Hepatic stellate cell (primary cell): ENCODE data around the gene GNAS.

Experiments
- DNase-seq: peaks from one replicate; pipeline ENCODE4 v3.0.0; 2011; ENCODE audit warnings: low spot score

GNAS gene

GRCh38 chr20:58898629-58899408 lies 46.3 kb downstream of the GNAS start:
- no peak for DNase-seq

GRCh38 chr20:58899512-58899911 lies 47.0 kb downstream of the GNAS start:
- DNase-seq, result no peak

- DNase-seq, result no peak
These were observed 47.9 kb downstream of the GNAS start for GRCh38 chr20:58900397-58900796.

- no peak for DNase-seq
These were observed 49.2 kb downstream of the GNAS start for GRCh38 chr20:58901488-58902402.

GRCh38 chr20:58903614-58904013 lies 51.1 kb downstream of the GNAS start:
- no peak for DNase-seq

DNA sequence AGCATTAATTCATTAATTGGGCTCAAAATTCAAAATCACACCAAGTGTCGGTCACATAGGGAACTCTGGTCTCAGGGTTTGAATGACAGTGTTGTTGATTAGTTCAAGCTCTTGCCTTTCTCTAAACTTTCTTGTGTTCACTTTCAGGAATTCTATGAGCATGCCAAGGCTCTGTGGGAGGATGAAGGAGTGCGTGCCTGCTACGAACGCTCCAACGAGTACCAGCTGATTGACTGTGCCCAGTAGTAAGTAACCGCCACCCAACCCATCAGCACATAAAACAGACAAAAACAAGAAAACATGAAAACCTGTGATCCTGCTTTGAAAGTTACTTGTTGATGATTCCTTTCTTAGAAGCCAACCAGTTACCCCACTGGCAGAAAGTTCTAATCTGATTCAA lies 52.7 kb downstream of the GNAS start:
- DNase-seq, result no peak

- DNase-seq, result no peak
These were observed 53.6 kb downstream of the GNAS start for GRCh38 chr20:58906111-58906510.

- no peak for DNase-seq
These were observed 54.4 kb downstream of the GNAS start for GRCh38 chr20:58906894-58907293.

DNA sequence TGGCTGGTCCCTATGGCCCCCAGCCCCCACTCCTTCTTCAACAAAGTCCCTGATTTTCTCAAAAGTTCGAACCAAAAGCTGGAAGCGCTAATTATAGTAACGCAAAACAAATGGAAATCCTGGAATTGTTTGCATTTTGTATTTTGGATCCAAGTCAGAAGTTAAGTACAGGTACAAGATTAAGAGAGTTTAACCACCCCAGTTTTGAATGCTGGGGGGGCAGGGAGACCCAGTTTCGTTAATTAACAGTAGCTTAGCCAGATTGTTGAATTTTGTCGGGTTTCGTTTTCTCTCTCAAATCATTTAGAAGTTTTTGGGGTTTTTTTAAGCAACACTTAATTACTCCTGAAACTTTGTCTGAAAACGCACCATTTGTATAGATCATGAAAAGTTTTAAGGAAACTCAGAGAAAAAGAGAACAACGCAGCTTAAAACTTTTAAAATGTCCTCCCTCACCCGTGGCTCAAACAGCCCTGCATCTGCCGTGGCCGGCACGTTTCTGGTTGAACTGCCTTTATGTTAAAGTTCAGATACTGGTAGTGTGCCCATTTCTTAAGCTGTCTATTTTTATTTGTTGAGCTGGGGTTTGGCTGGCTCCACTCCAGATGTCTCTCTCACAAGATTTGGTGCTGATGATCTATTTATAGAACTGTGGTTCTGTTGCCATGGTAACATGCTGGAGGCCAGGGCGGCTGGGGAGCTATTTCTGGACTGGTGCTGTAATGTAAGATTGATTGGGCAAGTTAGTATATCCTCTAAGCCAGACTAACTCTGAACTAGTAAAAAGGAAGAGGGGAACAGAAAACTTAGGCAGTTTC lies 55.0 kb downstream of the GNAS start:
- DNase-seq, result peak; percentile 87

DNA sequence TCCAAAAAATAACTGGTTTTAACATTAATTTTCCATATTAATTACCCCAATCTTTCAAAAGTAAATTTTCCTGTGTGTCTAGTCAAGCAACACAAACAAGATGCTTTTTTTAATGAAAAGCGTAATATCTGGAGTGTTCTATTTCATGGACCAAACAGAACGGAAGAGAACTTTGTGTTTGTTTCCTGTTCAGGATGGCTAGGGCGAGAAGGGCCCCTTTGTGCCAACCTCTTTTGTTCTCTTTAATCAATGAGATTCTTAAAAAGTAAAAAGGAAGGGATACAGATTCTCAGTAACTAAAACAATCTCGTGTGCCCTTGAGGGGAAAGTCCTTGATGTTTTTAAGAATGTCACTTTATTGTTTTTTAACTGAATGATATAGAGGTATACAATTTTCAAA lies 55.7 kb downstream of the GNAS start:
- no peak for DNase-seq

DNA sequence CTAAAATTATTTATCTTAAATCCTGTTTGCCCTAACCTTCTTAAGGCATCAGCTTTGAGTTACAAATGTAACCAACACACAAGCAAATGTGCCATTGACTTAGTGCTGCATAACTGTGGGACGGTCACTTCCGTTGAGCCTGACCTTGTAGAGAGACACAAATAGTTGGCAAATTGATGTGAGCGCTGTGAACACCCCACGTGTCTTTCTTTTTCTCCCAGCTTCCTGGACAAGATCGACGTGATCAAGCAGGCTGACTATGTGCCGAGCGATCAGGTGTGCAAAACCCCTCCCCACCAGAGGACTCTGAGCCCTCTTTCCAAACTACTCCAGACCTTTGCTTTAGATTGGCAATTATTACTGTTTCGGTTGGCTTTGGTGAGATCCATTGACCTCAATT lies 56.4 kb downstream of the GNAS start:
- DNase-seq, result no peak

DNA sequence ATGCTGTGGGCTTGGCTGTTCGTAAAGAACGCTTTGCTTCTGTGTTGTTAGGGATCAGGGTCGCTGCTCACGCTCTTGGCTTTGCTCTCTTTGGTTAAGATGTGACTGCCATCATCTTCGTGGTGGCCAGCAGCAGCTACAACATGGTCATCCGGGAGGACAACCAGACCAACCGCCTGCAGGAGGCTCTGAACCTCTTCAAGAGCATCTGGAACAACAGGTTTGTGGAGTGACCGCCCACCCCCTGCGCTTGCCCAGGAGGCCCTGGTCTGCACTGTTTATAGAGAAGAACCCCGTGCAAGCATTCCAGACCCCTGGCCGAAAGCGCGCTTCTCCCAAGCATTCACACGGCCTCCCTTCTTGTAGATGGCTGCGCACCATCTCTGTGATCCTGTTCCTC lies 57.1 kb downstream of the GNAS start:
- DNase-seq, result no peak

DNA sequence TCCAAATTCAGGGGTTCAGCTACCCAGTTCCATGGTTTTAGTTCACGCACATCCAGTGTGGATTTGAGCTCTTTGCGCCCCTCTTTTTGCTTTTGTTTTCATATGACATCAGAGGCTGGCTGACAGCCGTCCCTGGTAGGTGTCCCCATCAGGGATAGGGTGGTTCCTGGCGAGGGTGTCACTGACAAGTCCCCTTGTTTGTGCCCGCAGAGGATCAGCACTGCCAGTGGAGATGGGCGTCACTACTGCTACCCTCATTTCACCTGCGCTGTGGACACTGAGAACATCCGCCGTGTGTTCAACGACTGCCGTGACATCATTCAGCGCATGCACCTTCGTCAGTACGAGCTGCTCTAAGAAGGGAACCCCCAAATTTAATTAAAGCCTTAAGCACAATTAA lies 58.0 kb downstream of the GNAS start:
- no peak for DNase-seq

- no peak for DNase-seq
These were observed 58.8 kb downstream of the GNAS start for GRCh38 chr20:58911309-58911708.

DNA sequence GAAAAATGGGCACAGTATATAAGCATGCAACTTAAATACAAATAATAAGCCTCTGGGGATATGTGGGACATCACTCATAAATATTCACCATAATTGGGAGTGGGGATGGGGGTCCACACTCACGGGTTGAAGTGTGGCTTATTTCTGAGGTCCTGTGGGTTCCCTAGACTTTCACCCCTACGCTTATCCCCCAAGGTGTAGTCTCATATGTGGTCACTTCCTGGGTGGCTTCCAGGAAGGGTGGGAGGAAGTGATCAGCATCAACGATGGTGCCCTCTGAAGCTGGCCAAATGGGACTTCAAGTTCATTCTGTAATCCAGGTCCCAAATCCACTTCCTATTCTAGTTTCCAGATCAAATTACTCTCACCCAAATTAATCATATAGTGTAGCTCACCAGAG lies 59.5 kb downstream of the GNAS start:
- no peak for DNase-seq

DNA sequence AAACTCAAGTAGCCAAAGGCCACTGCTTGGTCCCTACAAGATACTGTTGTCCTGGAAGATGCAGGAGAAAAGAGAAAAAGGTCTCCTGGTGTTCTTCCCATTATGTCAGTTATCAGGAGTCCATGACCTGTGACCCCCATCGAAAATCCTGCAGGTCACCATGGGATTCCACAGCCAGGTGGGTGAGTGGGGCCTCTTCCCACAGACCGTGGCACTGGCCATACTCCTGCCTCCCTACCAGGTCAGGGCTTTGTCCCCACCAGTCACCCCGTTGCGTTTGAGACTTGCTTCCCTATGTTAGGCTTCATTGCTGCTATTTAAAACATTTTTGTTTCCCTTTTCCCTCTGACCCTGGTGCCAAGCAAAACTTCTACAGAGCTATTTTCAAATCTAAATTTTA lies 60.6 kb downstream of the GNAS start:
- DNase-seq, result no peak

DNA sequence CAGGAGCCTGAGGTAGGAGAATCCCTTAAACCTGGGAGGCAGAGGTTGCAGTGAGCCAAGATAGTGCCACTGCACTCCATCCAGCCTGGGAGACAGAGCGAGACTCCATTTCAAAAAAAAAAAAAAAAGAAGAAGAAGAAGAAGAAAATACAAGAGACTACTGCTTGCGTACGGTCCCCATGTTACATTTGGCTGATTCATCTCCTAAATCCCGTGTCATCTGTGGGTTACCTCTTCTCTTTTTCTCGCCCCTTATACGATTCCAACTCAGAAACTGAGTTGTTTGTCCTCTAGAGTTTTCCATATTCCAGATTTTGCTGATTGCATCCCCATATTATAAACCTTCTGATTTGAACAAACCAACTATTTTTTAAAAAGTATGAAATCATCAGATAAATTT lies 66.1 kb downstream of the GNAS start:
- no peak for DNase-seq

GRCh38 chr20:58921564-58921963 lies 69.0 kb downstream of the GNAS start:
- no peak for DNase-seq

DNA sequence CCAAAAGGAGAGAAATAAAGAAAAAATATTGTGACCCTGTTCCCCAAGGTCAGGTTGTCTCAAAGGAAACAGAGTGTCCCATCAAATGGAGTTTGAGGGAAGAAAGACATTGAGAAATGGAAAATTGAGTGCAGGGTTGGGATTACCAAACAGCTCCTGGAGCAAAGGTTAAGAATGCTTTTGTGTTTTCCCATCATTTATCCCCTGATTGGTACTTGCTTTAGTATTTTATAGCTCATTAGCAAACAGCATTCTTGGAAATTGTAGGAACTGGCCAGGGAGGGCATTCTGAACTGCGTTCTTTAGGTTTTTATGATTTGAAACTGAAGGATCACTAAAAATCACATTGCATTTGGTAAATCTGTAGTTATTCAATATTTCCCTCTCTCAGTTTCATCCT lies 69.5 kb downstream of the GNAS start:
- no peak for DNase-seq

DNA sequence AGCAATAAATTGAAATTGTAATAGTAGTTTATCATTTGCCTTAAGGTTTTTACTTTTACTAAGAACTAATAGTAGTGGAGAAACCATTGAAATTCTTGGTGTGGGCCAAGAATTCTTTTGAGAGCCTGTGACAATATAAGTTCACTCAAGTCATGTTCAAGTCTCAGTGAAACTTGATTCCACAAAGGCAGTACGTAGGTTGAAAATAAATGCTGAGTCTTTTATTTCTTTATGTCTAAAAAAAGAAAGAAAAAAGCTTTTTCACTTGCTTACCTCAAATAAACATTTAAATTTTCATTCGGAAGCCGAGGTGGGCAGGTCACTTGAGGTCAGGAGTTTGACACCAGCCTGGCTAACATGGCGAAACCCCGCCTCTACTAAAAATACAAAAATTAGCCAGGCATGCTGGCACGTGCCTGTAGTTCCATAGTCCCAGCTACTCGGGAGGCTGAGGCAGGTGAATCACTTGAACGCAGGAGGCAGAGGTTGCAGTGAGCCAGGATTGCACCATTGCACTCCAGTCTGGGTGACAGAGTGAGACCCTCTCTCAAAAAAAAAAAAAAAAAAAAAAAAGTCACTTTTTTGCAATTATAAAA lies 70.7 kb downstream of the GNAS start:
- DNase-seq, result no peak

DNA sequence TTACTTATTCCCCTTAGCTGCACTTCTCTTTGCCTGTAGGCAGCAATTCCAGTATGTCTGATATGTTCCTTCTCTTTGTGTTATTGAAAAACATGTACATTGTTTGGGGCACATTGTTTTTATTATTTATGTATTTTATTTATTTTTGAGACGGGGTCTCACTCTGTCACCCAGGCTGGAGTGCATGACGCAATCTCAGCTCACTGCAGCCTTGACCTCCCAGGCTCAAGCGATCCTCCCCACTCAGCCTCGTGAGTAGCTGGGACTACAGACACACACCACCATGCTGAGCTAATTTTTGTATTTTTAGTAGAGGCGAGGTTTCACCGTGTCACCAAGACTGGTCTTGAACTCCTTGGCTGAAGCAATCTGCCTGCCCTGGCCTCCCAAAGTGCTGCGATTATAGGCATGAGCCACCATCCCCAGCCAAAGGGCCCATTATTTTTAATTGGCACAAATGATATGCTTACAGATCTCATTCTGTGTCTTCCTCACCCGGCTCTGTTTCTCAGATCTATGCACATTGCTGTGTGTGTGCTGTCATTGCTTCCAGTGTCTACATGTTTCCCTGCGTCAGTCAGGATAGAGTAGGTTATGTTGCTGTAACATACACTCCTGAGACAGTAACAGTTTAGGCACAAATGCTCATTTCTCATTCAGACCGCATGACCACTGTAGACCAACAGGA lies 74.4 kb downstream of the GNAS start:
- no peak for DNase-seq
